NCI-H345 (cell line): ENCODE results near the gene ASTN1.

Experiments
- DNase-seq: peaks from one replicate; lab custom pipeline; 2025; lab: John Stamatoyannopoulos, UW

ASTN1 gene

GRCh38 chr1:177163844-177164379 lies 600 bp downstream of the ASTN1 start:
- DNase-seq: peak; percentile 50

- no peak for DNase-seq
These were observed 2.3 kb downstream of the ASTN1 start for GRCh38 chr1:177162243-177162642.

GRCh38 chr1:177146499-177146898 lies 18.0 kb downstream of the ASTN1 start:
- DNase-seq: no peak

GRCh38 chr1:177145106-177146070 lies 19.1 kb downstream of the ASTN1 start:
- no peak for DNase-seq

- no peak for DNase-seq
These were observed 21.7 kb downstream of the ASTN1 start for GRCh38 chr1:177142791-177143271.

- DNase-seq: no peak
These were observed 22.5 kb downstream of the ASTN1 start for GRCh38 chr1:177142010-177142409.

GRCh38 chr1:177138347-177138746 lies 26.2 kb downstream of the ASTN1 start:
- DNase-seq: no peak

GRCh38 chr1:177137814-177138213 lies 26.7 kb downstream of the ASTN1 start:
- no peak for DNase-seq

- no peak for DNase-seq
These were observed 29.3 kb downstream of the ASTN1 start for GRCh38 chr1:177135250-177135649.

GRCh38 chr1:177133977-177134538 lies 30.5 kb downstream of the ASTN1 start:
- DNase-seq: no peak

- DNase-seq: no peak
These were observed 32.4 kb downstream of the ASTN1 start for GRCh38 chr1:177132141-177132540.

GRCh38 chr1:177131723-177132122 lies 32.8 kb downstream of the ASTN1 start:
- no peak for DNase-seq

- no peak for DNase-seq
These were observed 34.0 kb downstream of the ASTN1 start for GRCh38 chr1:177130451-177130945.

- no peak for DNase-seq
These were observed 35.7 kb downstream of the ASTN1 start for GRCh38 chr1:177128665-177129281.

GRCh38 chr1:177126267-177126666 lies 38.2 kb downstream of the ASTN1 start:
- no peak for DNase-seq

- no peak for DNase-seq
These were observed 39.8 kb downstream of the ASTN1 start for GRCh38 chr1:177124577-177125278.

GRCh38 chr1:177122461-177123251 lies 41.9 kb downstream of the ASTN1 start:
- DNase-seq: no peak

GRCh38 chr1:177119311-177119710 lies 45.2 kb downstream of the ASTN1 start:
- DNase-seq: no peak

GRCh38 chr1:177118901-177119300 lies 45.6 kb downstream of the ASTN1 start:
- no peak for DNase-seq

GRCh38 chr1:177116941-177117340 lies 47.6 kb downstream of the ASTN1 start:
- DNase-seq: no peak
